Measurements from ENCODE around the gene BRMS1L. TPM values are rescaled to one million over a fixed set of nuclear protein-coding genes. Genes with fewer than 3 reads are reported as not detected.
"Not testable (repeated sequence)": the region's sequence is repeated elsewhere in the genome, so short reads cannot be mapped to it uniquely, and the experiment has no call there.

BRMS1L gene
- total RNA-seq, 2 donors from 2014 or later, result 3.4 to 3.8 TPM

- no peaks in the 10 kb centered on the region for H3K9me3 ChIP-seq
- H3K4me1 ChIP-seq, result no peaks in the 10 kb centered on the region
- no peak overlapping the region for H3K27ac ChIP-seq
- no peaks in the 10 kb centered on the region for H3K36me3 ChIP-seq
- H3K4me3 ChIP-seq, result no peak overlapping the region
- H3K27me3 ChIP-seq, result no peaks in the 10 kb centered on the region
- no peak for TF ChIP-seq CTCF (IDR thresholded peaks at IDR 0.05)
- DNase-seq, result no peak
- no peak overlapping the region for H3K9ac ChIP-seq (ENCODE audit: low read depth in 2 of 2, low read length in 2 of 2)
- intact Hi-C loops (cut with DNase I), result loop anchor here (10.0 kb wide), 2 partner anchors 85 to 135 kb away; no protein-coding TSS in a partner anchor
Measured at GRCh38 chr14:35819591-35820540, 6.3 kb upstream of the BRMS1L start.

- H3K9me3 ChIP-seq, result no peaks in the 10 kb centered on the region
- TF ChIP-seq CTCF (IDR thresholded peaks at IDR 0.05), result peak; percentile 78
- H3K27me3 ChIP-seq, result no peaks in the 10 kb centered on the region
- no peaks in the 10 kb centered on the region for H3K4me1 ChIP-seq
- intact Hi-C loops (cut with DNase I), result no loop called here
- H3K9ac ChIP-seq (ENCODE audit: low read depth in 2 of 2, low read length in 2 of 2), result no peak overlapping the region
- H3K4me3 ChIP-seq, result no peak overlapping the region
- DNase-seq, result no peak
- H3K36me3 ChIP-seq, result no peaks in the 10 kb centered on the region
- H3K27ac ChIP-seq, result no peak overlapping the region
Measured at GRCh38 chr14:35821564-35822411, 4.3 kb upstream of the BRMS1L start.

GRCh38 chr14:35822501-35822900 is 3.6 kb upstream of the BRMS1L start:
- TF ChIP-seq CTCF (IDR thresholded peaks at IDR 0.05), result no peak
- intact Hi-C loops (cut with DNase I), result no loop called here
- Histone ChIP-seq H3K4me1 (peaks cover 4% of the 10 kb centered on the region), H3K4me3 (no peak overlapping the region), H3K36me3 (no peaks in the 10 kb centered on the region), H3K9me3 (no peaks in the 10 kb centered on the region), H3K9ac (ENCODE audit: low read depth in 2 of 2, low read length in 2 of 2) (no peak overlapping the region), H3K27me3 (no peaks in the 10 kb centered on the region), H3K27ac (no peak overlapping the region)
- no peak for DNase-seq

GRCh38 chr14:35824446-35825165 is 1.5 kb upstream of the BRMS1L start:
- not testable (repeated sequence) for H3K27me3 ChIP-seq, H3K4me3 ChIP-seq

GRCh38 chr14:35825968-35826217 is 245 bp upstream of the BRMS1L start:
- TF ChIP-seq CTCF (IDR thresholded peaks at IDR 0.05), result no peak
- no peaks in the 10 kb centered on the region for H3K27me3 ChIP-seq
- peaks cover 4% of the 10 kb centered on the region for H3K4me1 ChIP-seq
- peak overlapping the region; percentile 82 for H3K4me3 ChIP-seq
- no peaks in the 10 kb centered on the region for H3K9me3 ChIP-seq
- peak overlapping the region in 1 of 2 donors; percentile 94 for H3K9ac ChIP-seq (ENCODE audit: low read depth in 2 of 2, low read length in 2 of 2)
- no peaks in the 10 kb centered on the region for H3K36me3 ChIP-seq
- peak overlapping the region; percentile 98 for H3K27ac ChIP-seq
- no peak for DNase-seq
- intact Hi-C loops (cut with DNase I), result no loop called here

More at GRCh38 chr14:35824446-35825165, 1.5 kb upstream of the BRMS1L start:
- H3K9ac ChIP-seq (ENCODE audit: low read depth in 2 of 2, low read length in 2 of 2); H3K9me3 ChIP-seq; H3K27ac ChIP-seq; intact Hi-C loops (cut with DNase I); H3K4me1 ChIP-seq; DNase-seq; H3K36me3 ChIP-seq: not testable (repeated sequence)

Measured in colonic mucosa (tissue), 4 donors.